ENCODE results near the gene ASS1. TPM values are rescaled to one million over a fixed set of nuclear protein-coding genes. Genes with fewer than 3 reads are reported as not detected.

The ASS1 gene
- total RNA-seq, 4 donors from 2014 or later, result 46.7 to 131 (median 94.4) TPM

GRCh38 chr9:130453487-130453886 is 8.7 kb downstream of the ASS1 start:
- Histone ChIP-seq H3K36me3 (peaks cover 0 to 4% of the 10 kb centered on the region in 2 donors), H3K4me3 (no peak overlapping the region), H3K9me3 (no peaks in the 10 kb centered on the region), H3K27ac (peak overlapping the region in 1 of 4 donors; percentile 85), H3K4me1 (peaks cover 4 to 53% (median 21%) of the 10 kb centered on the region in 3 donors), H3K27me3 (no peaks in the 10 kb centered on the region)
- no peak for ATAC-seq
- no peak for TF ChIP-seq CTCF (IDR thresholded peaks at IDR 0.05)
- TF ChIP-seq POLR2AphosphoS5 (IDR thresholded peaks at IDR 0.05), result no peak
- no peak for TF ChIP-seq POLR2A (IDR thresholded peaks at IDR 0.05)
- TF ChIP-seq EP300 (IDR thresholded peaks at IDR 0.05), result no peak
- WGBS, 2 donors (ENCODE audit: low coverage in 1 of 2), result 0 to 47% methylated on average over 1 to 3 of the region's 7 CpGs

- no peak for ATAC-seq
- no peak overlapping the region for H3K4me3 ChIP-seq
- no peaks in the 10 kb centered on the region for H3K27me3 ChIP-seq
- TF ChIP-seq POLR2A (IDR thresholded peaks at IDR 0.05) (no peak), EP300 (IDR thresholded peaks at IDR 0.05) (no peak), POLR2AphosphoS5 (IDR thresholded peaks at IDR 0.05) (no peak), CTCF (IDR thresholded peaks at IDR 0.05) (no peak)
- WGBS, 2 donors (ENCODE audit: low coverage in 1 of 2), result 92 to 96% methylated on average over 5 to 7 of the region's 10 CpGs
- peak overlapping the region in 1 of 4 donors; percentile 85 for H3K27ac ChIP-seq
- H3K4me1 ChIP-seq, result peaks cover 4 to 46% (median 21%) of the 10 kb centered on the region in 3 donors
- H3K36me3 ChIP-seq, result peaks cover 0 to 12% of the 10 kb centered on the region in 2 donors
- H3K9me3 ChIP-seq, result no peaks in the 10 kb centered on the region
Measured at GRCh38 chr9:130454096-130454811, 9.5 kb downstream of the ASS1 start.

- WGBS, 2 donors (ENCODE audit: low coverage in 1 of 2), result 29 to 55% methylated on average over 3 of the region's 3 CpGs
Measured at GRCh38 chr9:130454812-130455325, 10.1 kb downstream of the ASS1 start.

GRCh38 chr9:130458027-130458803 is 13.5 kb downstream of the ASS1 start:
- Histone ChIP-seq H3K4me1 (peaks cover 0 to 19% (median 0%) of the 10 kb centered on the region in 3 donors), H3K27me3 (no peaks in the 10 kb centered on the region), H3K9me3 (no peaks in the 10 kb centered on the region), H3K36me3 (peaks cover 0 to 23% of the 10 kb centered on the region in 2 donors), H3K4me3 (no peak overlapping the region), H3K27ac (no peak overlapping the region)
- TF ChIP-seq POLR2AphosphoS5 (IDR thresholded peaks at IDR 0.05), result no peak
- no peak for ATAC-seq
- WGBS, 2 donors (ENCODE audit: low coverage in 1 of 2), result 85 to 87% methylated on average over 5 to 6 of the region's 23 CpGs

More at GRCh38 chr9:130454812-130455325, 10.1 kb downstream of the ASS1 start:
- no peak overlapping the region for H3K4me3 ChIP-seq
- peaks cover 4 to 40% (median 21%) of the 10 kb centered on the region in 3 donors for H3K4me1 ChIP-seq
- no peaks in the 10 kb centered on the region for H3K27me3 ChIP-seq
- ATAC-seq, result no peak
- H3K27ac ChIP-seq, result no peak overlapping the region
- no peak for TF ChIP-seq CTCF (IDR thresholded peaks at IDR 0.05)
- TF ChIP-seq POLR2AphosphoS5 (IDR thresholded peaks at IDR 0.05), result no peak
- TF ChIP-seq POLR2A (IDR thresholded peaks at IDR 0.05), result no peak
- no peak for TF ChIP-seq EP300 (IDR thresholded peaks at IDR 0.05)
- H3K9me3 ChIP-seq, result no peaks in the 10 kb centered on the region
- peaks cover 0 to 18% of the 10 kb centered on the region in 2 donors for H3K36me3 ChIP-seq

GRCh38 chr9:130458804-130459067 is 14.0 kb downstream of the ASS1 start:
- no peak for ATAC-seq
- H3K27me3 ChIP-seq, result no peaks in the 10 kb centered on the region

More at GRCh38 chr9:130458804-130459067, 14.0 kb downstream of the ASS1 start:
- TF ChIP-seq EP300 (IDR thresholded peaks at IDR 0.05) (no peak), POLR2AphosphoS5 (IDR thresholded peaks at IDR 0.05) (no peak), CTCF (IDR thresholded peaks at IDR 0.05) (no peak), POLR2A (IDR thresholded peaks at IDR 0.05) (no peak)
- Histone ChIP-seq H3K4me1 (peaks cover 0 to 14% (median 0%) of the 10 kb centered on the region in 3 donors), H3K9me3 (no peaks in the 10 kb centered on the region), H3K27ac (no peak overlapping the region), H3K36me3 (peaks cover 0 to 29% of the 10 kb centered on the region in 2 donors), H3K4me3 (no peak overlapping the region)
- WGBS, 2 donors (ENCODE audit: low coverage in 1 of 2), result 100% methylated on average over 2 of the region's 5 CpGs; no CpG with 5 or more reads in 1 of the 2 donors
